Parathyroid adenoma (tissue), 2 donors: ENCODE results near the gene RPS28.
A peak's percentile ranks its signal among the peaks of the same experiment; 100 is the strongest.
"Not testable (repeated sequence)": the region's sequence is repeated elsewhere in the genome, so short reads cannot be mapped to it uniquely, and the experiment has no call there.

Source experiments
- H2AFZ ChIP-seq: fragments of 300-600 bp; sonication (generic); one replicate; pipeline ENCODE4 v1.7.0; 2017; ENCODE audit warnings: antibody characterized with exemption, mild to moderate bottlenecking
- H3K27ac ChIP-seq: fragments of 300-600 bp; sonication (generic); one replicate; pipeline ENCODE4 v1.7.0; 2017
- H3K27me3 ChIP-seq: fragments of 300-600 bp; sonication (generic); one replicate; pipeline ENCODE4 v1.7.0; 2017; ENCODE audit warnings: low read length; ENCODE audit not compliant: control insufficient read depth, insufficient read depth
- H3K36me3 ChIP-seq: fragments of 300-600 bp; sonication (generic); one replicate; pipeline ENCODE4 v1.7.0; 2017; ENCODE audit warnings: low read length; ENCODE audit not compliant: control insufficient read depth, insufficient read depth
- H3K4me1 ChIP-seq: fragments of 300-600 bp; sonication (generic); one replicate; pipeline ENCODE4 v1.7.0; 2017; ENCODE audit warnings: control low read depth
- H3K4me2 ChIP-seq: fragments of 300-600 bp; sonication (generic); one replicate; pipeline ENCODE4 v1.7.0; 2017; ENCODE audit warnings: low read length
- H3K4me3 ChIP-seq: fragments of 300-600 bp; sonication (generic); one replicate; pipeline ENCODE4 v1.7.0; 2017; ENCODE audit warnings: low read depth, low read length
- H3K79me2 ChIP-seq: fragments of 300-600 bp; sonication (generic); one replicate; pipeline ENCODE4 v1.7.0; 2017; ENCODE audit warnings: control low read depth
- H3K9ac ChIP-seq: fragments of 300-600 bp; sonication (generic); one replicate; pipeline ENCODE4 v1.7.0; 2017; ENCODE audit warnings: mild to moderate bottlenecking
- H3K9me3 ChIP-seq: fragments of 300-600 bp; sonication (generic); one replicate; pipeline ENCODE4 v1.7.0; 2017; ENCODE audit warnings: low read length; ENCODE audit not compliant: control insufficient read depth
- TF ChIP-seq, protein P1 (sequence below): fragments of 300-600 bp; sonication (generic); IDR thresholded peaks from one replicate; pipeline ENCODE4 v1.7.0; 2017; ENCODE audit warnings: antibody characterized with exemption, mild to moderate bottlenecking
- donor health status: primary hyperparathyroidism.

Gene RPS28

DNA sequence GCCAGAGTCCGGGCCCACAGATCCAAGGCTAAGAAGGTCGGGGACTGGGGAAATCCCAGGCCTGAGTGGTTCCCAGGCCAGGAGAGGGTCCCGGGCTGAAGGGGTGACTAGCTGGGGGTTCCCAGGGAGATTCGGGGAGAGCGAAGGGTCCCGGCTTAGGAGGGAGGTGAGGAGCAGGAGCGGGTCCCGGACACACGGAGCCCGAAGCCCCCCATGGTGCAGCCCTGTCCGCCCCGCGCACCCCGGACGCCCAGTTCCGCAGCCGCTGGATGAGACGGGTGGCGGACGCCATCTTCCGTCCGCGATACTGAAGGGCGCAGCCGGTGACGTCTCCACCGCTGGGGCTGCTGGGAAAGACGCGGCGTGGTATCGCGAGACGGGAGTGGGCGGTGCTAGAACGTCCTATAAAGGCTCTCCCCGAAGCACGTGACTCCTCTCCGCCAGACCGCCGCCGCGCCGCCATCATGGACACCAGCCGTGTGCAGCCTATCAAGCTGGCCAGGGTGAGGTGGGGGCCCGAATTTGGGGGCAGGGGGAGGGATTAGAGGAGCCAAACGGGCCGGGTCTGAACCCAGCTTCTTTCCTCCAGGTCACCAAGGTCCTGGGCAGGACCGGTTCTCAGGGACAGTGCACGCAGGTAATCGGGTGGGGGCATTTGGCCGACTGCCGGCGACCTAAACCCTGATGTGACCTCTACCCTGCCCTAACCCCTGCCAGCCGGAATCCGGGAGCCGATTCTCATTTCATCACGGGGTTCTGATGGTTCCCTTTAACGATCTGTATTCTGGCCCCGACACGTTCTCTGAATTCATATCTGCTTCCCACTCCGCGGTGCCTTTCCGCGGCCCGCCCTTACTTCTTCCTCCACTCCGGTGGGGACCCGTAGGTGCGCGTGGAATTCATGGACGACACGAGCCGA, at the start of gene RPS28, which contains the start of gene NDUFA7:
RPS28 (plus strand) TSS at position 430 of the 919 bp plus-strand sequence; CDS start at position 465, 35 bp downstream.
NDUFA7 (minus strand) TSS at position 309 of the 919 bp plus-strand sequence; CDS start at position 292, 17 bp downstream.
- Histone ChIP-seq H3K4me3 (peak within 1 kb of the TSS; percentile 99), H3K4me2 (peak within 1 kb of the TSS; percentile 97), H3K9ac (peak within 1 kb of the TSS; percentile 89), H3K4me1 (peaks cover 16% of the 10 kb centered on the region), H2AFZ (peak within 1 kb of the TSS; percentile 79), H3K9me3 (no peaks in the 10 kb centered on the region), H3K27me3 (no peaks in the 10 kb centered on the region), H3K36me3 (no peaks in the 10 kb centered on the region), H3K79me2 (peaks cover 29% of the 10 kb centered on the region), H3K27ac (peak within 1 kb of the TSS; percentile 82)
- TF ChIP-seq, protein P1, sequence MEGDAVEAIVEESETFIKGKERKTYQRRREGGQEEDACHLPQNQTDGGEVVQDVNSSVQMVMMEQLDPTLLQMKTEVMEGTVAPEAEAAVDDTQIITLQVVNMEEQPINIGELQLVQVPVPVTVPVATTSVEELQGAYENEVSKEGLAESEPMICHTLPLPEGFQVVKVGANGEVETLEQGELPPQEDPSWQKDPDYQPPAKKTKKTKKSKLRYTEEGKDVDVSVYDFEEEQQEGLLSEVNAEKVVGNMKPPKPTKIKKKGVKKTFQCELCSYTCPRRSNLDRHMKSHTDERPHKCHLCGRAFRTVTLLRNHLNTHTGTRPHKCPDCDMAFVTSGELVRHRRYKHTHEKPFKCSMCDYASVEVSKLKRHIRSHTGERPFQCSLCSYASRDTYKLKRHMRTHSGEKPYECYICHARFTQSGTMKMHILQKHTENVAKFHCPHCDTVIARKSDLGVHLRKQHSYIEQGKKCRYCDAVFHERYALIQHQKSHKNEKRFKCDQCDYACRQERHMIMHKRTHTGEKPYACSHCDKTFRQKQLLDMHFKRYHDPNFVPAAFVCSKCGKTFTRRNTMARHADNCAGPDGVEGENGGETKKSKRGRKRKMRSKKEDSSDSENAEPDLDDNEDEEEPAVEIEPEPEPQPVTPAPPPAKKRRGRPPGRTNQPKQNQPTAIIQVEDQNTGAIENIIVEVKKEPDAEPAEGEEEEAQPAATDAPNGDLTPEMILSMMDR = peak; percentile 27

DNA sequence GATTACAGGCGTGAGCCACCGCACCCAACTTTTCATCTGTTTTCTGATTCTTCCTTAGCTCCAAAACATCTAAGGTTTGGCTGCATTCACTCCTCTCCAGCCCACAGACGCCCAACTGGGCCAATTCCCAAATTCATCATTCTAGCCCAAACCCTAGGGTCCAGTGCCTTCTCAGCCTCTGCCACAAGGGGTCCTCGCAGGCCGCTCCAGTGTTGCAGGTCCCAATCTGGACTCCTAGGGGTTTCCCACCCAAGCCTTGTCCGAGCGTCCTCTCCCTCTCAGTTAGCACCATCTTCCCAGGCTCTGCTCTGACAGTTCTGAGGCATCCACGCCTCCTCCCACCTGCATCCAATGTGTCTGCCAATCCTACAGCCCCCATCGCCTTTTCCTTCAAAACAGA, 44.8 kb upstream of the RPS28 start:
- H3K4me3 ChIP-seq, H3K4me2 ChIP-seq, H3K27ac ChIP-seq, H2AFZ ChIP-seq, H3K9ac ChIP-seq, H3K36me3 ChIP-seq, H3K4me1 ChIP-seq, H3K9me3 ChIP-seq, H3K27me3 ChIP-seq, H3K79me2 ChIP-seq: not testable (repeated sequence)

DNA sequence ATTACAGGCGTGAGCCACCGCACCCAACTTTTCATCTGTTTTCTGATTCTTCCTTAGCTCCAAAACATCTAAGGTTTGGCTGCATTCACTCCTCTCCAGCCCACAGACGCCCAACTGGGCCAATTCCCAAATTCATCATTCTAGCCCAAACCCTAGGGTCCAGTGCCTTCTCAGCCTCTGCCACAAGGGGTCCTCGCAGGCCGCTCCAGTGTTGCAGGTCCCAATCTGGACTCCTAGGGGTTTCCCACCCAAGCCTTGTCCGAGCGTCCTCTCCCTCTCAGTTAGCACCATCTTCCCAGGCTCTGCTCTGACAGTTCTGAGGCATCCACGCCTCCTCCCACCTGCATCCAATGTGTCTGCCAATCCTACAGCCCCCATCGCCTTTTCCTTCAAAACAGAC, 30.0 kb upstream of the RPS28 start:
- H3K9me3 ChIP-seq, H3K27ac ChIP-seq, H2AFZ ChIP-seq, H3K27me3 ChIP-seq, H3K9ac ChIP-seq, H3K79me2 ChIP-seq, H3K4me2 ChIP-seq, H3K4me1 ChIP-seq, H3K4me3 ChIP-seq, H3K36me3 ChIP-seq: not testable (repeated sequence)

DNA sequence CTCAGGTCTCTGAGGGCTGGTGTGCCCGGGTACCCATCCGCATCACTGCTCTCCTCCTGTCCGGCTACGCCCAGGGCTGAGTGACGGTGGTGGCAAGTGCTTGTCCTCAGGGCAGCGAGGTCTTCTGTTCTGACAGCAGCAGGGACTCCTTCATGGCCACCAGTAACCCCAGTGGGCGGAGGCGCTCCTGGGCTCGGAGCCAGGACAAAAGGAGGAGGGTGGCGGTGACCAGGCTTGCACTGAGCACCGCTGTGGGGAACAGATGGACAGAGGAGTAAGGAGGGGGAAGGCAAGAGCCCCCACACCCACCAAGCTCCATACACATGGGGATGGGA, 19.0 kb upstream of the RPS28 start:
- H3K79me2 ChIP-seq = no peaks in the 10 kb centered on the region
- H3K4me3 ChIP-seq = no peak overlapping the region
- H3K27me3 ChIP-seq = no peaks in the 10 kb centered on the region
- TF ChIP-seq, protein P1 = no peak
- H3K27ac ChIP-seq = no peak overlapping the region
- H3K4me1 ChIP-seq = no peaks in the 10 kb centered on the region
- no peak overlapping the region for H2AFZ ChIP-seq
- no peaks in the 10 kb centered on the region for H3K36me3 ChIP-seq
- H3K4me2 ChIP-seq = no peak overlapping the region
- H3K9me3 ChIP-seq = no peaks in the 10 kb centered on the region
- no peak overlapping the region for H3K9ac ChIP-seq

DNA sequence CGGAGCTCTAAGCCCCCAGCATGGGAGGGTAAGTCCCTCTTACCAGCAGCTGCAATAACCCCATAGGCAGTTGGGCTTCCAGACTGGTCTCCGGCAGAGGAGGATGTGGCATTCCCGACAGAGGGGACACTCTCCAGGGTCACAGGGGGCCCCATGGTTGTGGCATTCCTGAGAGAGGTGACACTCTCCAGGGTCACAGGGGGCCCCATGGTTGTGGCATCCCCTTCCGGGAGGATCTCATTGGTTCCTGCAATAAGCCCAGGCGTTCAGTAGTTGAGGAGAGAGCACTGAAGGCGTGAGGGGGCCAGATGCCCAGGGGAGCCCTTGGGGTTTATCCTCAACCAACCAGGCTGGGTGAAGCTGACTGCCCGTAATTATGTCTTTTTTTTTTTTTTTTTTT, 18.6 kb upstream of the RPS28 start:
- Histone ChIP-seq H3K79me2 (no peaks in the 10 kb centered on the region), H3K27me3 (no peaks in the 10 kb centered on the region), H3K4me3 (no peak overlapping the region), H3K4me2 (no peak overlapping the region), H3K4me1 (no peaks in the 10 kb centered on the region), H2AFZ (no peak overlapping the region), H3K9ac (no peak overlapping the region), H3K9me3 (no peaks in the 10 kb centered on the region), H3K27ac (no peak overlapping the region), H3K36me3 (no peaks in the 10 kb centered on the region)
- TF ChIP-seq, protein P1 = no peak
